Erythroblast (primary cell): ENCODE data around the gene NCBP2L.

Experiments
- GATA1 ChIP-seq: IDR thresholded peaks from 2 replicates; pipeline ENCODE4 v1.6.1; 2011; ENCODE audit warnings: low read depth, mild to moderate bottlenecking, control low read depth, low read length, moderate library complexity
- POLR2A ChIP-seq: IDR thresholded peaks from 2 replicates; pipeline ENCODE4 v1.6.1; 2011; ENCODE audit warnings: mild to moderate bottlenecking, low read length

GRCh38 chrX:107775734-107776511, 1.6 kb upstream of the NCBP2L start, which contains the start of gene TSC22D3:
- peak; percentile 70 for TF ChIP-seq POLR2A
- TF ChIP-seq GATA1: no peak
